HUES64 (cell line): ENCODE results near the gene GRIN2D.

ENCODE experiments used
- H3K27ac ChIP-seq: 2 replicates; pipeline ENCODE4 v1.7.0; 2013; ENCODE audit warnings: low read depth, low read length, inconsistent platforms
- H3K27me3 ChIP-seq: 2 replicates; pipeline ENCODE4 v1.6.1; 2013; ENCODE audit warnings: mild to moderate bottlenecking, low read length; ENCODE audit not compliant: insufficient read depth
- H3K36me3 ChIP-seq: 2 replicates; pipeline ENCODE4 v1.6.1; 2013; ENCODE audit warnings: mild to moderate bottlenecking, low read length; ENCODE audit not compliant: insufficient read depth
- H3K4me1 ChIP-seq: 2 replicates; pipeline ENCODE4 v1.6.1; 2013; ENCODE audit warnings: mild to moderate bottlenecking, low read length, moderate library complexity; ENCODE audit not compliant: insufficient read depth
- H3K4me3 ChIP-seq: 2 replicates; pipeline ENCODE4 v1.5.1; 2013; ENCODE audit warnings: mild to moderate bottlenecking, low read length, moderate library complexity
- H3K9ac ChIP-seq: 2 replicates; pipeline ENCODE4 v1.6.1; 2013; ENCODE audit warnings: mild to moderate bottlenecking, low read depth, low read length
- H3K9me3 ChIP-seq: 2 replicates; pipeline ENCODE4 v1.6.1; 2013; ENCODE audit warnings: low read depth, low read length; ENCODE audit not compliant: insufficient read depth
- WGBS: fragments of 150-250, 120-280 bp; methylation state at CpG from one replicate; pipeline ENCODE4 v1.1.7; 2013; ENCODE audit warnings: missing lambda C conversion rate; 5-methylcytosine and 5-hydroxymethylcytosine counted together

The GRIN2D gene

DNA sequence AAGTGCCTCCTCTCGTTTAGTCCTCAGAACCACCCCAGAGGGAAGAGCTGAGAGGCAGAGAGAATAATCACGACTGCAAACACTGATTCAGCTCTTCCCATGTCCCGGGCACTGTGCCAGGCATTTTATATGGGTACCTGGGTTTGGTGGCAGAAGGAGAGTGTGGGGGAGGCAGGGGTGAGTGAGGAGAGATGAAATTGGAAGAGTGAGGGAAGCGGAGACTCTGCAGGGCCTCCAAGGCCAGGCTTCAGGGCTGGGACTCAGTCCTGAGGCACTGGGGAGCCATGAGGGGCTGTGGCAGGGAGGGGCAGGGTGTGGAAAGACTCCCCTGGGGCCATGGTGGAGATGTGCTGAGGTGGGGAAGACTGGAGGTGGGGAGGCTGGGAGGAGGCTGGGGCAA lies 20.6 kb upstream of the GRIN2D start:
- WGBS: 90% methylated on average over 4 of the region's 4 CpGs
- H3K9me3 ChIP-seq: no peaks in the 10 kb centered on the region
- no peak overlapping the region for H3K9ac ChIP-seq
- no peak overlapping the region for H3K27ac ChIP-seq
- H3K4me3 ChIP-seq: no peak overlapping the region
- H3K27me3 ChIP-seq: no peaks in the 10 kb centered on the region
- no peaks in the 10 kb centered on the region for H3K36me3 ChIP-seq
- no peaks in the 10 kb centered on the region for H3K4me1 ChIP-seq

DNA sequence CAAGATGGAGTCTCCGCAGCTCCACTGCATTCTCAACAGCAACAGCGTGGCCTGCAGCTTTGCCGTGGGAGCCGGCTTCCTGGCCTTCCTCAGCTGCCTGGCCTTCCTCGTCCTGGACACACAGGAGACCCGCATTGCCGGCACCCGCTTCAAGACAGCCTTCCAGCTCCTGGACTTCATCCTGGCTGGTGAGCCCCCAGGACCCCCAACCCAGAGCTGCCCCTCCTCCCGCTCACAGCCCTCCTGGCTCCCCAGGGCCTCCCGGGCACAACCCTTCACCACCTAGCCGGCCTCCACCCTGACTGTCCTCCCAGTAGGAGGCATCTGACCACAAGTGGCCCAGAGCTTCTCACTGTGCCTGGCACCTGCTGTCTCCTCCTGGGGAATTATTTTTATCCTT lies 19.9 kb upstream of the GRIN2D start:
- no peaks in the 10 kb centered on the region for H3K27me3 ChIP-seq
- no peaks in the 10 kb centered on the region for H3K9me3 ChIP-seq
- no peaks in the 10 kb centered on the region for H3K4me1 ChIP-seq
- H3K36me3 ChIP-seq: no peaks in the 10 kb centered on the region
- no peak overlapping the region for H3K9ac ChIP-seq
- no peak overlapping the region for H3K4me3 ChIP-seq
- 91% methylated on average over 11 of the region's 11 CpGs for WGBS
- no peak overlapping the region for H3K27ac ChIP-seq

DNA sequence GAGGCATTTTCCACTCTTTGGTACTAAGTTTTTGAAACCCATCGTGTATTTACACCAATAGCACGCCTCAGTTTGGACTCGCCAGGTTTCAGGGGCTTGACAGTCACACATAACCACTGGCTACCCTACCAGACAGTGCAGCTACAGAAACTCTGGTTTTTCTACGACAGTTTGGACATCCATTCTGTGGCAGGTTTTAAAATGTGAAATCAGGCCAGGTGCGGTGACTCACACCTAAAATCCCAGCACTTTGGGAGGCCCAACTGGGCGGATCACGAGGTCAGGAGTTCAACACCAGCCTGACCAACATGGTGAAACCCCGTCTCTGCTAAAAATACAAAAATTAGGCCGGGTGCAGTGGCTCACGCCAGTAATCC lies 15.3 kb upstream of the GRIN2D start:
- WGBS: 94% methylated on average over 10 of the region's 10 CpGs
- peaks cover 19% of the 10 kb centered on the region for H3K36me3 ChIP-seq
- no peak overlapping the region for H3K27ac ChIP-seq
- no peaks in the 10 kb centered on the region for H3K4me1 ChIP-seq
- H3K27me3 ChIP-seq: no peaks in the 10 kb centered on the region
- no peak overlapping the region for H3K9ac ChIP-seq
- no peaks in the 10 kb centered on the region for H3K9me3 ChIP-seq
- no peak overlapping the region for H3K4me3 ChIP-seq

- Histone ChIP-seq H3K27me3 (no peaks in the 10 kb centered on the region), H3K36me3 (peaks cover 28% of the 10 kb centered on the region), H3K27ac (no peak overlapping the region), H3K4me1 (no peaks in the 10 kb centered on the region), H3K4me3 (no peak overlapping the region), H3K9me3 (no peaks in the 10 kb centered on the region), H3K9ac (no peak overlapping the region)
- 92% methylated on average over 5 of the region's 5 CpGs for WGBS
These were observed 14.4 kb upstream of the GRIN2D start for GRCh38 chr19:48379058-48379457.

DNA sequence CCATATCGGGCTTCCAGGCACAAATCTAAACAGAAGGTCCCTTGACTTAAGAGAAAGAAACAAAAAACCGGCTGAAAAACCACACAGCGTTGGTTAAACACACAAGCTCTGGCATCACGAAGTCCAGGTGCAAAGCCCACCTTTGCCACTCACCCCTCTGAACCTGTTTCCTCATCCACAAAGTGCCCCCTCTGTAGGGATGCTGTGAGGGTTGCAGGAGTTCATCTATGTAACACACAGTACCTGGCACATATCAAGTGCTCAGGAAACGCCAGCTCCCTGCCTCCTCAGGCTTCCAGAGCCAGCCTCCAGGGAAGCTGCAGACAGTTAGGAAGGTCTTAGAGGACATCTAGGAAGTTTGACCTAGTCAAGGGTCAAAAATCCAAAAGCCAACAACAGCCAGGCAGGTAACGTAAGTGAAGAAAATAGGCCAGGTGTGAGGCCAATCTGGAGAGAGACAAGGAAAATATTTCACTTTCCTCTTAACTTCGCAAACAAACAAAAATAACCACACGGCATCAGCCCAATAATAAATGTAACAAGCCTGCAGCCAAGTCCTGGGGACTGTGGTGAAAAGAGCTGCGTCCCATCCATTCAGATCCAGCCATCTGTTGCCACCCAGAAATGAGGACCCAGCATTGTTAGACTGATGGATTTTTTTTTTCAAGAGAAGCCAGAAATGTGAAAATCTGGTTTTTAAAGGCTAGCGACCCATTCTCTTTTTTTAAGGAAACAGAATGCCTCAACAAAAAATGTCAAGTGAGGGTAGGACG lies 12.1 kb upstream of the GRIN2D start:
- WGBS: 92% methylated on average over 11 of the region's 11 CpGs
- no peak overlapping the region for H3K27ac ChIP-seq
- no peaks in the 10 kb centered on the region for H3K9me3 ChIP-seq
- no peak overlapping the region for H3K9ac ChIP-seq
- H3K36me3 ChIP-seq: peaks cover 50% of the 10 kb centered on the region
- H3K27me3 ChIP-seq: no peaks in the 10 kb centered on the region
- H3K4me1 ChIP-seq: no peaks in the 10 kb centered on the region
- no peak overlapping the region for H3K4me3 ChIP-seq

- H3K36me3 ChIP-seq: peaks cover 59% of the 10 kb centered on the region
- H3K9me3 ChIP-seq: no peaks in the 10 kb centered on the region
- no peaks in the 10 kb centered on the region for H3K27me3 ChIP-seq
- no peak overlapping the region for H3K27ac ChIP-seq
- 99% methylated on average over 8 of the region's 8 CpGs for WGBS
- H3K4me3 ChIP-seq: no peak overlapping the region
- no peaks in the 10 kb centered on the region for H3K4me1 ChIP-seq
- H3K9ac ChIP-seq: no peak overlapping the region
These were observed 11.2 kb upstream of the GRIN2D start for GRCh38 chr19:48382286-48382685.

DNA sequence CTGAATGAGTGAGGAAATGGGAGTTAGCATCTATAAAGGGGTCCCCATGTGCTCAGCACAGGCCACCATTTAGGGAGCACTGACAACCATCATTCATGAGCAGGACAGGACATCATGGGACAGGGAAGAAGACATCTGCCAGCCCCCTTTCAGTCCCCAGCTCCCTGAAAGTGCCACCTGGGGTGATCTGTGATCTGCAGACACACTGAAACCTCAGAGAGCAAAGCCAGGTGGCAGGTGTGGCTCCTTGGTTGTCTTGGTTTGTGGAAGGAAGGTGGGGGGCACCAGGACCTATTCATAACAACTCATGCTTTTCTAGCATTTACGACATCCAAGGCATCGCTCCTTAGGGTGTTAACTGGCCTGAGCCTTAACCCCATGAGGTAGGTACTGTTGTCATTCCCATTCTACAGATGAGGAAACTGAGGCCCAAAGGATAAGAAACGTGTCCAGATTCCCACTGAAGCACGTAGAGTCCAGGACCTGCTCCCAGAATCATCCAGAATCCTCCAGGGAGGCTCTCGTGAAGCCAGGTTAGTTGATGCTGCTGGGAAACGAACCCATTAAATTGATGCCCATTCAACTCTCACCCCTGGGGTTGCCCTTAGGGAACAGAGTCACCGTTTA lies 7.9 kb upstream of the GRIN2D start:
- Histone ChIP-seq H3K4me3 (no peak overlapping the region), H3K27ac (no peak overlapping the region), H3K9me3 (no peaks in the 10 kb centered on the region), H3K36me3 (peaks cover 82% of the 10 kb centered on the region), H3K4me1 (no peaks in the 10 kb centered on the region; the same call in 1 of the 2 replicates), H3K27me3 (no peaks in the 10 kb centered on the region), H3K9ac (no peak overlapping the region)
- 93% methylated on average over 7 of the region's 7 CpGs for WGBS

GRCh38 chr19:48386981-48387380 lies 6.5 kb upstream of the GRIN2D start:
- H3K27ac ChIP-seq: no peak overlapping the region
- no peaks in the 10 kb centered on the region; the same call in 1 of the 2 replicates for H3K4me1 ChIP-seq
- H3K9ac ChIP-seq: no peak overlapping the region
- no peaks in the 10 kb centered on the region for H3K27me3 ChIP-seq
- H3K9me3 ChIP-seq: no peaks in the 10 kb centered on the region
- H3K36me3 ChIP-seq: peaks cover 73% of the 10 kb centered on the region
- WGBS: 96% methylated on average over 2 of the region's 3 CpGs
- H3K4me3 ChIP-seq: no peak overlapping the region

GRCh38 chr19:48390188-48391099 lies 3.0 kb upstream of the GRIN2D start:
- 7% methylated on average over 24 of the region's 24 CpGs for WGBS

GRCh38 chr19:48391100-48392005 lies 2.1 kb upstream of the GRIN2D start, which contains the start of gene KDELR1:
TSS of gene KDELR1 (minus strand) at chr19:48391551. CDS start at chr19:48391358, 193 bp downstream.
- WGBS: 6% methylated on average over 42 of the region's 42 CpGs
- Histone ChIP-seq H3K27me3 (peaks cover 40% of the 10 kb centered on the region), H3K9ac (peak within 1 kb of the TSS; percentile 92), H3K27ac (peak within 1 kb of the TSS; percentile 77), H3K4me3 (peak within 1 kb of the TSS; percentile 90), H3K9me3 (no peaks in the 10 kb centered on the region), H3K36me3 (peaks cover 32% of the 10 kb centered on the region), H3K4me1 (peaks cover 9% of the 10 kb centered on the region; the same call in 1 of the 2 replicates)

More at GRCh38 chr19:48390188-48391099, 3.0 kb upstream of the GRIN2D start:
- H3K36me3 ChIP-seq: peaks cover 40% of the 10 kb centered on the region
- peak overlapping the region; percentile 92 for H3K9ac ChIP-seq
- H3K4me3 ChIP-seq: peak overlapping the region; percentile 90
- H3K27ac ChIP-seq: peak overlapping the region; percentile 77
- no peaks in the 10 kb centered on the region for H3K9me3 ChIP-seq
- peaks cover 3% of the 10 kb centered on the region; the same call in 1 of the 2 replicates for H3K4me1 ChIP-seq
- peaks cover 31% of the 10 kb centered on the region for H3K27me3 ChIP-seq
